NCI-H446 treated with DMSO at 0.1 percent for 48 hours (cell line): ENCODE data around the gene TFG.
"Not testable (repeated sequence)": the region's sequence is repeated elsewhere in the genome, so short reads cannot be mapped to it uniquely, and the experiment has no call there.

Source experiments
- DNase-seq: peaks from one replicate; lab custom pipeline; 2025; lab: John Stamatoyannopoulos, UW

The TFG gene

DNA sequence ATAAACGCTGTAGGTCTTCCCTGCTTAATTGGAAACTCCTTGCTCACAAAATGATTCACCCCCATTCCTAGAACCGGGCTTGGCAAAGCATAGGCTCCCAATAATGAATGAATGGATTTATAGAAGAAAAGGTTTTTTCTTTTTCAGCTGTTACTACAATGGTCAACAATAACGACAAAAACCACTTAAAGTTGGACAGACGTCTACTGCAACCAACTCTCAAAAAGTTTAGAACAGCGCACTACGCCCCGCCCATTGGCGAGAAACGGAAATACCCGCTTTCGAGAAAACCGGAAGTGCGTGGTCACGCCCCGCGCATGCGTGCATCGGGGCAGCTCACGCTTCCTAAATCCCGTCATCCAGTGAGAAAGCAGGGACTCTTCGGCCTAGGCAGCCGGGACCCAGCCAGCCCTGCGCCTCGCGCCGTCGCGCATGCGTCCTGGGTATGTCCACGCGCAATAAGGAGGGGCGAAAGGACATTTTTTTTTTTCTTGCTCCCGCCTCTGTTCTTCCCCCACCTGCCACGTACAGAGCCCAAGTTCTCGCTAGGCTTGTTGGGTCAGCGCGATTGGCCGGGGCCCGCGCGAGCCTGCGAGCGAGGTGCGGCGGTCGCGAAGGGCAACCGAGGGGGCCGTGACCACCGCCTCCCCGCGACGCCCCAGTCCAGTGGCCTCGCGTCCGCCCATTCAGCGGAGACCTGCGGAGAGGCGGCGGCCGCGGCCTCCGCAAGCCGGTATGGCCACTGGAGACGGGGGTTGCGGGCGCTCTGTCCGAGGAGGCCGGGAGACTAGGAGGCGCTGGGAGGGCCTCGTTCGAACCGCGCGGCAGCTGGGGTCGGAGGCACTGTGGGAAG is at the start of gene TFG:
TFG (plus strand) TSS at position 506 of the 853 bp plus-strand sequence. CDS start 4,192 bp downstream, outside the sequence.
- peak; percentile 96 for DNase-seq

GRCh38 chr3:100661294-100661693 is 48.0 kb upstream of the TFG start:
- DNase-seq: not testable (repeated sequence)

- DNase-seq: no peak
These were observed 47.0 kb upstream of the TFG start for GRCh38 chr3:100662113-100662823.

DNA sequence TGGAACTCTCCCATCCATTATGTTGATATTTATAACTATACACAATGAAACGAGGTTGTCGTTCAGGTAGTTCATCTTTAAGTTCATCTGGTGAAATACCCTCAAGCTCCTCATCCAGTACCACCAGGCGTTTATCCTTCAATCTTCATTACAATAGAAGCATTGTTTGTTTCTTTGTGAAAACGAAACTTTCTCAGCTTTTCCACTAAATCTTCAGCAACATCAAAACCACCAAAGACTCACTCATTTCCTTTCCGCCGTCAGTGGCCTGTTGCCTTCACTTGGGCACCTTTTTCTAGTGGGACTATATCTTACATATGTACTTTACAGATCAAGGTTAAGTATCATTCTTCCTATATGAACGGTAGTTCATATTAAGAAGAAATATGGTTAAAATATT is 44.1 kb upstream of the TFG start:
- no peak for DNase-seq

DNA sequence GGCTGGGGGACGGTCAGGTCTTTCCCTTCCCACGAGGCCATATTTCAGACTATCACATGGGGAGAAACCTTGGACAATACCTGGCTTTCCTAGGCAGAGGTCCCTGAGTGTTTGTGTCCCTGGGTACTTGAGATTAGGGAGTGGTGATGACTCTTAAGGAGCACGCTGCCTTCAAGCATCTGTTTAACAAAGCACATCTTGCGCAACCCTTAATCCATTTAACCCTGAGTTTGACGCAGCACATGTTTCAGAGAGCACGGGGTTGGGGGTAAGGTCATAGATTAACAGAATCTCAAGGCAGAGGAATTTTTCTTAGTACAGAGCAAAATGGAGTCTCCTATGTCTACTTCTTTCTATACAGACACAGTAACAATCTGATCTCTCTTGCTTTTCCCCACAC is 42.6 kb upstream of the TFG start:
- not testable (repeated sequence) for DNase-seq

- DNase-seq: not testable (repeated sequence)
These were observed 42.0 kb upstream of the TFG start for GRCh38 chr3:100667316-100667715.

DNA sequence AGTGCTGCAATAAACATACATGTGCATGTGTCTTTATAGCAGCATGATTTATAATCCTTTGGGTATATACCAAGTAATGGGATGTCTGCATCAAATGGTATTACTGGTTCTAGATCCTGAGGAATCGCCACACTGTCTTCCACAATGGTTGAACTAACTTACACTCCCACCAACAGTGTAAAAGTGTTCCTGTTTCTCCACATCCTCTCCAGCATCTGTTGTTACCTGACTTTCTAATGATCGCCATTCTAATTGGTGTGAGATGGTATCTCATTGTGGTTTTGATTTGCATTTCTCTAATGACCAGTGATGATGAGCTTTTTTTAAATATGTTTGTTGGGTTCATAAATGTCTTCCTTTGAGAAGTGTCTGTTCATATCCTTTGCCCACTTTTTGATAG is 38.3 kb upstream of the TFG start:
- not testable (repeated sequence) for DNase-seq

GRCh38 chr3:100681496-100681895 is 27.8 kb upstream of the TFG start:
- DNase-seq: no peak

DNA sequence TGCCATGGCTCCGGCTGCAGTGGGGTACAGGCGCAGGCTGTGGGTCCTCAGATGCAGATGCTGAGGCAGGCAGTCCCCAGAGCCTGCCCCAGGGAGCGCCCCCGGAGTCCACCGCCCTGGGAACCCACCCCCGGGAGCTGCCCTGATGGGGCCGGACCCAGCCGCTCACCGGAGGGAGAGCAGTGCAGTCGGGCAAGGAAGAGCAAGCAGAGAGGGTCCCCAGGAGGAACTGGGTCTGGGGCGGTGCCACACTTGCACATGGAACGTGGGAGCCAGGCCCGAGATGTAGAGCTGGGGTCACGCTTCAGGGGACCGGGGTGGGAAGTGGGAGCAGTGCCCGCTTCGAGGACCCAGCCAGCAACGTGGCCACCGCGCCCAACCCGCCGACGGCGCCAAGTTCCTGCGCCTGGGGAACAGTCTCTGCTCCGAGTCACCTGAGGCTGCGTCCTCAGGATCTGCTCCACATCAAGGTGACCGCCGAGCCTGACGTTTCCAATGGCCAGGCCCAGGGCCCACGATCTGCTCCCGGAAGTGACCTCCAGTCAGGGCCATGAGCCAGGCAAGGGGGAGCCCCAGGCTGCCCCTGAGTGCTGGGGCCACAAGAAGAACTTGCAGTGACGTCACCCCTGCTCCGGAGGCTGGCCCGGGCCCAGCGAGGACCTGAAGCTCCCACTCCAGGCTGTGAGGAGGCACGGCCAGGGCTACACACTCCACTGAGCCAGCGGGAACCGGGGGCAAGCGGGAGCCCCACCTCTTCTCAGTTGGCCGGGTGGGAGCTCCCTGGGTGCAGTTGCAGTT is 27.0 kb upstream of the TFG start:
- no peak for DNase-seq

DNA sequence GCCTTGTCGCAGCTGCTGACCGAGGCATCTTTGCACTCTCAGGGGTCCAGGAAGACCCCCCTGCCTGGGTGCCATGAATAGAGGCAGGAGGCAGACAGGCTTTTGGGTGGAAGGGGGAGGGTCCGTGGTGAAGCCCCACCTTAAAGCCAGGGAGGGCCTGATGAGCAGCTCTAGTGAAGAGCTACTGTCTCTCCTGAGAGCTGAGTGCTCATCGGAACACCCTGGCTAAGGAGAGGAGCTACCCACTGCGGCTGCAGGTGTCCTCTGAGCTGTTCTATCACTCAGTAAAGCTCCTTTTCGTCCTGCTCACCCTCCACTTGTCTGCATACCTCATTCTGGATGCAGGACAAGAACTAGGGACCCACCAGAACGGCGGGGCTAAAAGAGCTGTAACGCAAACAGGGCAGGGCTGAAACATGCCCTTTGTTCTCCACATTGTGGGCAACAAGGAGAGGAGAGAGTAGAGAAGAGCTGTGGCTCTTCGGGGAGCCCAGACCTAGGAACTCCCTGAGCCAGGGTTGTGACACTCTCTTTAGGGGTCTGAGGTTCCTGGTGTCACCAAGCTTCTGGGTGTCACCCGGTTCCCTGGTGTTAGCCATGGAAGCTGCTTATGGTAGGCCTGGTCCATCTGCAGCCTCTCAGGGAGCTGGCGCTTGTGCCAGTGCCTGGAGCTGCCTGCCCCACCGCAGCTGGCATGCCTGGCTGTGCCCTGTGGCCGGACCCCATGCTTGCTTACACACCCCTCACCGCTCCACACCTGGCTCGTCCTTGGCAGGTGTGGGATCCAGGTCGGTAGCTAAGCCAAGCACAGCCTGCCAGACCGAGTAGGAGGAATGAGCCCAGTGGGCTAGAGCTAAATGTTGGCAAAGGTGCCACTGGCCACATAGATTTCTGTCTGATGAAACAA is 26.2 kb upstream of the TFG start:
- no peak for DNase-seq

- DNase-seq: no peak
These were observed 16.1 kb upstream of the TFG start for GRCh38 chr3:100693225-100693624.

DNA sequence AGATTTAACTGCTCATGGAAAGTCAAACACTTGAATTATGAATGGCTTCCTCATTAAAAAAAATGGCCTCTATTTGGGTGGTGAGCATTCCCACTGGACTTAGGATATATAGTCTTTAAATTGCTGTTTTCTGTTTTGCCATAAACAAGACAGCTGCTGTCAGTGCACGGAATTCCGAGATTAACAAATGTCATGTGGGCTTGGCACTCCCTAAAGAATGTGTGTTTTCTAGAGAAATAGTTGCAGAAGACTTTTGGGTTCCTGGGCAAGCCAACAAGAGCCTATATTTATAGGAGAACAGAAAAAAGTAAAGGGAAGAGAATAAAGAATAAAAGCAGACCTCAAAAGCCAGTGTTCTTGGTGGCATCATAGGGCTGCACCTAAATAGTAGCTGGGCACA is 13.6 kb upstream of the TFG start:
- DNase-seq: no peak

GRCh38 chr3:100696161-100696560 is 13.1 kb upstream of the TFG start:
- no peak for DNase-seq

DNA sequence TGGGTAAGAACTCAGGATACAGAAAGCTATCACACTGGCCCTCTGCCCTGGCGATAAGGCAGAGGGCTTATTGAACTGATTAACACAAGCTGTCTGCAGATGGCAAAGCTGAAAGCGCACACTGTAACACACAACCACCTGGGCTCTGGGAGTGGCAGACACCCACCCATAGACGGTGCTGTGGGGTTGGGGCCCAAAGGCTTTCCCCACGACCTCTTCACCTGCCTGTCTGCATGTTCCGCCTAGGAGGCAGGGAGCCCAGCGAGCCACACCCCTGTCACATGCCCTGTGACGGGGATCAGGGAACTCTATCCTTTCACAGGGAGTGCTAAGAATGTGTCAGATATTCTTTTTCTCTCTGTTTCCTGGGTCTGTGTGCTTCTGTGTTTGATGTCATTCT is 12.1 kb upstream of the TFG start:
- no peak for DNase-seq

DNA sequence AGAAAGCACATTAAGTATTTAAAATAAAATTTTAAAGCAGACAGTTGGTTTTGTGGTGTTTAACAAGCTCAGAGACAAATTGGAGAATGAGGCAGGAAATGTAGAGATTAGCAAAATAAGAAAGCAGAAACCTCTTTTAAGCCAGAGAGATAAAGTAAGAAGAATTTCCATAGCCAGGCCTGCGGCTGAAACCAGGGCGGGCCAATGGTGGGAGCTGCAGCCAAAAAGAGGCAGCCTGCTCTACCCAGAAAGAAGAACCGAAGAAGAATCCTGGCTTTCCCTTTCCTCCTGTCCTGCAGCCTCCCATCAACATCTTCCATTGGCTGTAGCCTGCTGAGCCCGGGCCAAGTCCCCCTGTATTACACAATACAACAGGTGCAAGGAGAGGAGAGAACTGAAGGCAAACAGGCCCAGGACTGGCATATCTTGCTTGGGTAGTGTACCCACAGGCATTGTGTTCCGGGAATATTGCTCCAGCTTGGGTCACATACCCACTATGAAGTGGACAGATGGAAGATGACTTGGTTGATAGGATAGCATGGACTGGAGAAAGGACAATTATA is 11.5 kb upstream of the TFG start:
- no peak for DNase-seq

DNA sequence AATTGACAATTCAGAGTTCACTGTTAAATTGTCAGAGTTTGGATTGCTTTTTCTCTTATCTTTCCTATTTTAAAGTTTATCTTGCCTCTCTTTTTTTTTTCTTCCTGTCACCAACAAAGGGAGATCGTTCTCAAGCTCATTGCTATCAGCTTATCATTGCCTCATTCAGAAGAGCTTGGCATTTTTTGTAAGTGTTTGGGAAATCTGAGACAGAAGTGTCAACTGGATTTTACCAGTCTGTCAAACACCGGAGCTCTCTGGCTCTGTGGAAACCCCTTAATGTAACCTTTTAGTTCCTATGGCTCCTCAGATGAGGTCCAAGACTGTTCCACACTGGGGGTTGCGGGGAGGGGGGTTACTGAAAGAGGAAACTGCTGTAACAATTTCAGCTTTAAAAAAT is 10.6 kb upstream of the TFG start:
- no peak for DNase-seq

- no peak for DNase-seq
These were observed 8.6 kb upstream of the TFG start for GRCh38 chr3:100700708-100701107.

DNA sequence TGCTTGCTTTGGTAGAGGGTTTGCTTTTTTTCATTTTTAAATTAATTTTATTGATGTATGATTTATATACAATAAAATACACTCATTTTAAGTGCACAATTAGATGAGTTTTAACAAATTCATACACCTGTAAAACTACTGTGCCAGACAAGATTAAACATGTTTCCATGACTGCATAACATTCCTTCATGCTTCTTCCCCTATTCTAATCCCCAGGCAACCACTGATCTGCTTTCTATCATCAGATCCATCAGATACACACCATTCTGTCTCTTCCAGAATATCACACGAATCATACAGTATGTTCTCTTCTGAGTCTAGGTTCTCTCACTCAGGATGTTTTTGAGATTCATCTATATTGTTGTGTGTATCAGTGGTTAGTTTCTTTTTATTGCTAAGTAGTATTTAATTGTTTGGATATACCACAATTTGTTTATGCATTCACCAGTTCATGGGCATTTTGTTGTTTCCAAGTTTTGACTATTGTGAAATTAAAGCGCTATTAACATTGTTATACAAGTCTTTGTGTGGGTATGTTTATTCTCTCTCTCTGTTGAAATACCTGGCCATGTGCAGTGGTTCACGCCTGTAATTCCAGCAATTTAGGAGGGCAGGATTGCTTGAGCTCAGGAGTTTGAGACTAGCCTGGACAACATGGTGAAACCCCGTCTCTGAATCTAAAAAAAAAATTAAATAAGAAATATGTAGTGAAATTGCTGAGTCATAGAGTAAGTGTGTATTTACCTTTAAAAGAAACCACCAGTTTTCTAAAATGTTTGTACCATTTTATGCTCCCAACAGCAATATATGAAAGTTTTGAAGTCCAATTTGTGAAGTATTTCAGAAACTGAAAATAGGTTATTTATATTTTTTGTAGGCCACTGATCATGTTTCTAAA is 7.0 kb upstream of the TFG start:
- DNase-seq: no peak

GRCh38 chr3:100702980-100703345 is 6.3 kb upstream of the TFG start:
- DNase-seq: no peak

DNA sequence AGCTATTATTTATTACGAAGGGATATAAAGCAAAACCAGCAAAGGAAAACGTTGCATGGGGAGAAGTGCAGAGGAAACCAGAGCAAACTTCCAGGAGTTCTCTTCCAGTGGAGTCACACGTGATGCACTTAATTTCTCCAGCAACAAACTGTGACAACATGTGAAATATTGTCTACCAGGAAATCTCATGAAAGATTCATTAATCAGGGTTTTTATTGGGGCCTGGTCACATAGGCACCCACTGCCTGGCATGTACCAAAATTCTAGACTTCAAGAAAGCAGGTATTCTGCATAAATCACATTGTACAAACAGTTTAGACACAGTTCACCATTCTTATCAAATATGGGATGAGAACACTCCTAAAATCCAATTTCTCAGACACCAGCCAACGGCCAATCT is 5.4 kb upstream of the TFG start:
- DNase-seq: no peak
